Natural killer cell (primary cell): ENCODE data around the gene ZNF365. TPM values are rescaled to one million over a fixed set of nuclear protein-coding genes. Genes with fewer than 3 reads are reported as not detected.

Experiments used
- ATAC-seq, 3 donors: fragments of 150-1000 bp in 2 of 3; fragments of 200-7000 bp in 1 of 3; cut with Tn5 transposase; 1 replicate in 1 of 3; 2 replicates in 2 of 3; pipeline ENCODE4 v1.10.0; 2021; ENCODE audit warnings: mild to moderate bottlenecking in 2 of 3, moderate library complexity in 2 of 3
- DNase-seq, 2 donors: peaks; one replicate each; pipeline versions ENCODE4 v3.0.0 to v3.0.0-alpha.2; 2013 to 2021; ENCODE audit warnings: mixed read lengths in 1 of 2
- H3K27ac ChIP-seq: one replicate; pipeline ENCODE4 v1.5.1; 2013; ENCODE audit warnings: mild to moderate bottlenecking, low read length
- H3K27me3 ChIP-seq: one replicate; pipeline ENCODE4 v1.6.1; 2013; ENCODE audit warnings: low read length; ENCODE audit not compliant: control insufficient read depth, insufficient read depth
- H3K36me3 ChIP-seq: one replicate; pipeline ENCODE4 v1.6.1; 2013; ENCODE audit warnings: low read length; ENCODE audit not compliant: control insufficient read depth, insufficient read depth
- H3K4me1 ChIP-seq: one replicate; pipeline ENCODE4 v1.6.1; 2013; ENCODE audit warnings: low read length; ENCODE audit not compliant: control insufficient read depth, insufficient read depth
- H3K4me3 ChIP-seq: one replicate; pipeline ENCODE4 v1.5.1; 2013; ENCODE audit warnings: low read length
- H3K9me3 ChIP-seq: one replicate; pipeline ENCODE4 v1.6.1; 2013; ENCODE audit warnings: low read length; ENCODE audit not compliant: control insufficient read depth, insufficient read depth
- H3K27ac Mint-ChIP-seq, 2 donors: one replicate each; pipeline ENCODE4 v1.8.0; 2022; ENCODE audit warnings: mild to moderate bottlenecking in 2 of 2, mixed read lengths in 2 of 2, moderate library complexity in 1 of 2
- H3K27me3 Mint-ChIP-seq, 2 donors: one replicate each; pipeline ENCODE4 v1.8.0; 2022; ENCODE audit warnings: low read depth in 2 of 2, mixed read lengths in 2 of 2
- H3K36me3 Mint-ChIP-seq: one replicate; pipeline ENCODE4 v1.8.0; 2022; ENCODE audit warnings: mixed read lengths
- H3K4me1 Mint-ChIP-seq, 2 donors: one replicate each; pipeline ENCODE4 v1.8.0; 2022; ENCODE audit warnings: mixed read lengths in 2 of 2
- H3K4me3 Mint-ChIP-seq: one replicate; pipeline ENCODE4 v1.8.0; 2022; ENCODE audit warnings: mild to moderate bottlenecking, moderate library complexity, mixed read lengths
- H3K9me3 Mint-ChIP-seq, 2 donors: one replicate each; pipeline ENCODE4 v1.8.0; 2022; ENCODE audit warnings: mixed read lengths in 2 of 2
- WGBS: methylation state at CpG from one replicate; pipeline ENCODE4 v1.1.7; 2013; ENCODE audit warnings: missing lambda C conversion rate; ENCODE audit not compliant: insufficient coverage; 5-methylcytosine and 5-hydroxymethylcytosine counted together
- intact Hi-C: fragments of 100-400 bp; cut with micrococcal nuclease; formaldehyde crosslinking; loops from one replicate; pipeline ENCODE4 v1.14.2; 2022
- total RNA-seq, 4 donors: library from RNA; stranded (reverse); fragments of 120-200 nt in 1 of 4; gene quantifications; one replicate each; pipeline versions ENCODE4 v1.2.3 to v1.2.4, GENCODE V29; 2013 to 2022
- TF ChIP-seq, protein P1 (sequence below): fragments of 200-600 bp; IDR thresholded peaks from one replicate; pipeline ENCODE4 v1.8.0; 2022; ENCODE audit warnings: antibody characterized with exemption

ZNF365 gene
- total RNA-seq, 3 donors from 2014 or later (not counting 1 experiment from before 2014, with no cell fraction given) = 4.0 to 8.0 (median 4.5) TPM

GRCh38 chr10:62381385-62382102 is 7.4 kb downstream of the ZNF365 start:
- Mint-ChIP-seq H3K4me3 (no peak overlapping the region), H3K27me3 (peaks cover 0 to 2% of the 10 kb centered on the region in 2 donors), H3K36me3 (no peaks in the 10 kb centered on the region), H3K9me3 (no peaks in the 10 kb centered on the region), H3K27ac (peak overlapping the region in 1 of 2 donors; percentile 18), H3K4me1 (peaks cover 43 to 55% of the 10 kb centered on the region in 2 donors)
- H3K27ac ChIP-seq = no peak overlapping the region
- intact Hi-C loops = loop anchor here (5.0 kb wide), 6 partner anchors 119 to 479 kb away; partner anchors contain the start of gene ARID5B
- H3K4me1 ChIP-seq = peaks cover 9% of the 10 kb centered on the region
- no peak for ATAC-seq
- TF ChIP-seq, protein P1, sequence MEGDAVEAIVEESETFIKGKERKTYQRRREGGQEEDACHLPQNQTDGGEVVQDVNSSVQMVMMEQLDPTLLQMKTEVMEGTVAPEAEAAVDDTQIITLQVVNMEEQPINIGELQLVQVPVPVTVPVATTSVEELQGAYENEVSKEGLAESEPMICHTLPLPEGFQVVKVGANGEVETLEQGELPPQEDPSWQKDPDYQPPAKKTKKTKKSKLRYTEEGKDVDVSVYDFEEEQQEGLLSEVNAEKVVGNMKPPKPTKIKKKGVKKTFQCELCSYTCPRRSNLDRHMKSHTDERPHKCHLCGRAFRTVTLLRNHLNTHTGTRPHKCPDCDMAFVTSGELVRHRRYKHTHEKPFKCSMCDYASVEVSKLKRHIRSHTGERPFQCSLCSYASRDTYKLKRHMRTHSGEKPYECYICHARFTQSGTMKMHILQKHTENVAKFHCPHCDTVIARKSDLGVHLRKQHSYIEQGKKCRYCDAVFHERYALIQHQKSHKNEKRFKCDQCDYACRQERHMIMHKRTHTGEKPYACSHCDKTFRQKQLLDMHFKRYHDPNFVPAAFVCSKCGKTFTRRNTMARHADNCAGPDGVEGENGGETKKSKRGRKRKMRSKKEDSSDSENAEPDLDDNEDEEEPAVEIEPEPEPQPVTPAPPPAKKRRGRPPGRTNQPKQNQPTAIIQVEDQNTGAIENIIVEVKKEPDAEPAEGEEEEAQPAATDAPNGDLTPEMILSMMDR = no peak
- no peak overlapping the region for H3K4me3 ChIP-seq
- no peaks in the 10 kb centered on the region for H3K36me3 ChIP-seq
- no peaks in the 10 kb centered on the region for H3K27me3 ChIP-seq
- no peak for DNase-seq
- WGBS = 96% methylated on average over 6 of the region's 6 CpGs
- no peaks in the 10 kb centered on the region for H3K9me3 ChIP-seq

- Mint-ChIP-seq H3K4me1 (peaks cover 52 to 58% of the 10 kb centered on the region in 2 donors), H3K27ac (peak overlapping the region in 1 of 2 donors; percentile 14), H3K4me3 (peak overlapping the region; percentile 57), H3K9me3 (no peaks in the 10 kb centered on the region), H3K36me3 (peaks cover 2% of the 10 kb centered on the region), H3K27me3 (peaks cover 2 to 6% of the 10 kb centered on the region in 2 donors)
- DNase-seq (no peak), ATAC-seq (no peak)
- no peaks in the 10 kb centered on the region for H3K27me3 ChIP-seq
- H3K4me3 ChIP-seq = no peak overlapping the region
- no peaks in the 10 kb centered on the region for H3K9me3 ChIP-seq
- intact Hi-C loops = loop anchor here (5.0 kb wide), 6 partner anchors 121 to 481 kb away; partner anchors contain the start of gene ARID5B
- no peaks in the 10 kb centered on the region for H3K36me3 ChIP-seq
- no peak overlapping the region for H3K27ac ChIP-seq
- peaks cover 9% of the 10 kb centered on the region for H3K4me1 ChIP-seq
- WGBS = 96% methylated on average over 1 of the region's 4 CpGs
- TF ChIP-seq, protein P1 = no peak
Measured at GRCh38 chr10:62382831-62383230, 8.7 kb downstream of the ZNF365 start.

DNA sequence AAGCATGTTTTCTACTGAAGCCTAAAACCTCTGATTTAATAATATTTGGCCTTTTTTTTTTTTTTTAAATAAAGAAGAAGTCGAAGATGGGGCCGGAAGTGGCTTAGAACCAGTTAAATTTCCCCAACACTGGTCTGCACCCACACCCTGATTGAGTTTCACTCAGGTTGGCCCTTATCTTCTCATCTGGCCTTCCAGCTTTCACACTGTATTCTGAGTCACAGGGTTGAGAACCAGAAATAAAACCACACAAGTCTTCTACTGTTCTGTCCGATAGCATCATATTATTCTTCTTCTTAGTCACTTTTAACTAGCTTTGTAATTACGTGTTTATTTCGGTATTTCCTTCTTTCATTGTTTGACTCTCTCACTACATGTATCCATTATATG is 9.9 kb downstream of the ZNF365 start:
- Histone ChIP-seq H3K4me1 (peaks cover 9% of the 10 kb centered on the region), H3K4me3 (no peak overlapping the region), H3K27me3 (no peaks in the 10 kb centered on the region), H3K27ac (peak overlapping the region; percentile 62), H3K36me3 (no peaks in the 10 kb centered on the region), H3K9me3 (no peaks in the 10 kb centered on the region)
- peaks cover 8% of the 10 kb centered on the region for H3K36me3 Mint-ChIP-seq
- intact Hi-C loops = loop anchor here (1.0 to 5.0 kb wide), 7 partner anchors 122 to 482 kb away; partner anchors contain the start of gene ARID5B
- TF ChIP-seq, protein P1 = no peak
- H3K4me1 Mint-ChIP-seq = peaks cover 61 to 66% of the 10 kb centered on the region in 2 donors
- no peaks in the 10 kb centered on the region for H3K9me3 Mint-ChIP-seq
- H3K4me3 Mint-ChIP-seq = peak overlapping the region; percentile 82
- H3K27ac Mint-ChIP-seq = peak overlapping the region; percentile 75 to 80
- ATAC-seq (peak; percentile 94 to 99 (median 96)), DNase-seq (peak; percentile 58 to 83)
- 33% methylated on average over 5 of the region's 5 CpGs for WGBS
- H3K27me3 Mint-ChIP-seq = peaks cover 2 to 13% of the 10 kb centered on the region in 2 donors
